GM10266 (cell line): Measurements from ENCODE around the gene AGAP2.

Source experiments
- DNase-seq: peaks from one replicate; pipeline ENCODE4 v3.0.0; 2012; ENCODE audit errors: extremely low spot score
- TF ChIP-seq, protein P1 (sequence below): IDR thresholded peaks from 2 replicates; pipeline ENCODE4 v1.5.1; 2012; ENCODE audit warnings: mild to moderate bottlenecking, low read depth; ENCODE audit not compliant: control insufficient read depth, insufficient read depth; ENCODE audit errors: missing control alignments

AGAP2 gene

DNA sequence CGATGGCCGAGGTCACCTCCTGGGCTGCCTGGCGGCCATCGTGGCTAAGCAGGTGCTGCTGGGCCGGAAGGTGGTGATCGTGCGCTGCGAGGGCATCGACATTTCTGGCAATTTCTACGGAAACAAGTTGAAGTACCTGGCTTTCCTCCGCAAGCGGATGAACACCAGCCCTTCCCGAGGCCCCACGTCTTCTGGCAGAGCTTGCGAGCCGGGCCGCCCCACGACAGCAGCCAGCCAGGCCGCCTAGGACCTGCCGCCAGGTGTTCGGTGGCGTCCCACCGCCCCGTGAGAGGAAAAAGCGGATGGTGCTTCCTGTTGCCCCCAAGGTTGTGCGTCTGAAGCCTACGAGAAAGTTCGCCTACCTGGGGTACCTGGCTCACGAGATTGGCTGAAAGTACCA is 63.9 kb downstream of the AGAP2 start:
- DNase-seq, result no peak
- TF ChIP-seq, protein P1, sequence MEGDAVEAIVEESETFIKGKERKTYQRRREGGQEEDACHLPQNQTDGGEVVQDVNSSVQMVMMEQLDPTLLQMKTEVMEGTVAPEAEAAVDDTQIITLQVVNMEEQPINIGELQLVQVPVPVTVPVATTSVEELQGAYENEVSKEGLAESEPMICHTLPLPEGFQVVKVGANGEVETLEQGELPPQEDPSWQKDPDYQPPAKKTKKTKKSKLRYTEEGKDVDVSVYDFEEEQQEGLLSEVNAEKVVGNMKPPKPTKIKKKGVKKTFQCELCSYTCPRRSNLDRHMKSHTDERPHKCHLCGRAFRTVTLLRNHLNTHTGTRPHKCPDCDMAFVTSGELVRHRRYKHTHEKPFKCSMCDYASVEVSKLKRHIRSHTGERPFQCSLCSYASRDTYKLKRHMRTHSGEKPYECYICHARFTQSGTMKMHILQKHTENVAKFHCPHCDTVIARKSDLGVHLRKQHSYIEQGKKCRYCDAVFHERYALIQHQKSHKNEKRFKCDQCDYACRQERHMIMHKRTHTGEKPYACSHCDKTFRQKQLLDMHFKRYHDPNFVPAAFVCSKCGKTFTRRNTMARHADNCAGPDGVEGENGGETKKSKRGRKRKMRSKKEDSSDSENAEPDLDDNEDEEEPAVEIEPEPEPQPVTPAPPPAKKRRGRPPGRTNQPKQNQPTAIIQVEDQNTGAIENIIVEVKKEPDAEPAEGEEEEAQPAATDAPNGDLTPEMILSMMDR, result no peak
